ENCODE measurements around the gene NEU4.
A peak's percentile ranks its signal among the peaks of the same experiment; 100 is the strongest.
"Not testable (repeated sequence)": the region's sequence is repeated elsewhere in the genome, so short reads cannot be mapped to it uniquely, and the experiment has no call there.

The NEU4 gene

DNA sequence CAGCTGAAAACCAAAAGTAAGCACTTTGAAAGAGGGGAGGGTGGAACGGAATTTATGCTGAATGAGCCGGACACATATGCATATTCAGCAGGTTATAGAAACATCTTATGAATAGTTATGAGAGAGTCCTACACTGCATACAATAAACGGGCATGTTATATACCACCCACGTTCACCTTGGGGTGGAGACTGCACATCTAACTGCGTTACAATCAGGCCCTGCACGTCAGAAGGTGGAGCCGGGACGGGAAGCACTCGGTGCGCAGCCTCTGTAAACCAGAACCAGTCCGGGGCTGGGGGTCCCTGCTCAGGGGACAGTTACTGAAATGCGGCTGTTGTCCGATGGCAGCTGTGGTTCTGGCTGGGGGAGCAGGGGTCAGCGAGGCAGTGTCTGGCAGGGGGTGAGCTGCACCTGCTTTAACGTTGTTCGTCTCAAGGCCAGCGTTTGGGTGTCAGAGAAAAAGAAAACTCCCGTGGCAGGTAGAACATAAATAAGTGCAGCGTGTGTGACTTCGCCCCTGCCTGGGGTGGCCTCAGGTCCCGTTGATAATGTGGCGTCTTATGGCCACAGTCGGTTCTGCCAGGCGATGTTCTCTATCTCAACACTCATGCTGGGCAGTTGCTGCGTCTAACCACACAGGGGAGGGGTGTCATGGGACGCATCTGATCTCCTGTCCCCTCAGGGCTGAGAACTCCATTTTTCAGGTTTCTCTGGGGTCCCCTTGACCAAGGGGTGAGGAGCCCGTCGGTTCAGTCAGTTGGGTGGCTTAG lies 24.9 kb downstream of the NEU4 start:
- not testable (repeated sequence) for DNase-seq (ENCODE audit: low read depth)

DNA sequence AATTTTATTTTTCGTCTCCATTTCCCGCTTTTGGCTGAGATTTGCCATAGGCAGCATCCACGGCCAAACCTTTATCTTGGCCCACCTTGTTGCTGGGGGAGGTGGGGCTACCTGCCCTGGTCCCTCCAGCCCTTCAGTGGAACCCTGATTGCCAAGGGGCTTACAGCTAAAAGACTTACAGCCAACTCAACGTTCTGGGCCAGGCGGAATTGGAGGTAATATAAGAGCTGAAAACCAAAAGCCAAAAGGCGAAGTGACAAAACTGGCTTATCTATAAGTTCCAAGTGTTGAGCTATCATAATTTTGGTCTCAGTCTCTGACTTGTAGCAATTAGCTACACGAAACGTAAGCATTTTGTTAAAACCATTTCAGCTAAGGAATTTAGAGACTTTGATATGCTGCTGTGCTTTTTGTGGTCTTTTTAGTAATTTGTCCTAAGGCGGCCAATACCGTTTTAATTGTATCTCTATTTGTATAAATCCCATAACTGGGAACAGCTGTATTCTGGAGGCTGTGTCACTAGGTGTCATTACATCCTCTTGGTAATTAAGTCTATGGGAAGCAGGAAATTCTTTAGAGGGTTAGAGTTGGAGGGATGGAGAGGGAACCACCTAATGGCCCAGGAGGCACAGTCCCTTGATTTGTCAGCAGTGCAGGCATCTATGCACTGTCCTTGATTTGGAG lies 25.7 kb downstream of the NEU4 start:
- DNase-seq (ENCODE audit: low read depth) = no peak

DNA sequence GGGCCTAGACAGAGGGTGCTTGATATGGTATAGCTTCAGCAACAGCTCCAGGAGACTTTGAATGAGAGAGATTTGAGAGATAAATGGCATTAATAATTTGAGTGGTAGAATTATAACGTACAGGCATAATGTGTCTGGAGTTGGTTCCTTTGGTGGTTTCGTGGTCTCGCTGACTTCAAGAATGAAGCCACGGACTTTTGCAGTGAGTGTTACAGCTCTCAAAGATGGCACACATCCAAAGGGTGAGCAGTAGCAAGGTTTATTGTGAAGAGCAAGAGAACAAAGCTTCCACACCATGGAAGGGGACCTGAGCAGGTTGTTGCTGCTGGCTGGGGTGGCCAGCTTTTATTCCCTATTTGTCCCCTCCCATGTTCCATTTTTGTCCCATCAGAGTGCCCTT lies 26.6 kb downstream of the NEU4 start:
- DNase-seq (ENCODE audit: low read depth) = no peak

- DNase-seq (ENCODE audit: low read depth) = no peak
These were observed 27.3 kb downstream of the NEU4 start for GRCh38 chr2:241836292-241836691.

- DNase-seq (ENCODE audit: low read depth) = no peak
These were observed 28.4 kb downstream of the NEU4 start for GRCh38 chr2:241837197-241837965.

DNA sequence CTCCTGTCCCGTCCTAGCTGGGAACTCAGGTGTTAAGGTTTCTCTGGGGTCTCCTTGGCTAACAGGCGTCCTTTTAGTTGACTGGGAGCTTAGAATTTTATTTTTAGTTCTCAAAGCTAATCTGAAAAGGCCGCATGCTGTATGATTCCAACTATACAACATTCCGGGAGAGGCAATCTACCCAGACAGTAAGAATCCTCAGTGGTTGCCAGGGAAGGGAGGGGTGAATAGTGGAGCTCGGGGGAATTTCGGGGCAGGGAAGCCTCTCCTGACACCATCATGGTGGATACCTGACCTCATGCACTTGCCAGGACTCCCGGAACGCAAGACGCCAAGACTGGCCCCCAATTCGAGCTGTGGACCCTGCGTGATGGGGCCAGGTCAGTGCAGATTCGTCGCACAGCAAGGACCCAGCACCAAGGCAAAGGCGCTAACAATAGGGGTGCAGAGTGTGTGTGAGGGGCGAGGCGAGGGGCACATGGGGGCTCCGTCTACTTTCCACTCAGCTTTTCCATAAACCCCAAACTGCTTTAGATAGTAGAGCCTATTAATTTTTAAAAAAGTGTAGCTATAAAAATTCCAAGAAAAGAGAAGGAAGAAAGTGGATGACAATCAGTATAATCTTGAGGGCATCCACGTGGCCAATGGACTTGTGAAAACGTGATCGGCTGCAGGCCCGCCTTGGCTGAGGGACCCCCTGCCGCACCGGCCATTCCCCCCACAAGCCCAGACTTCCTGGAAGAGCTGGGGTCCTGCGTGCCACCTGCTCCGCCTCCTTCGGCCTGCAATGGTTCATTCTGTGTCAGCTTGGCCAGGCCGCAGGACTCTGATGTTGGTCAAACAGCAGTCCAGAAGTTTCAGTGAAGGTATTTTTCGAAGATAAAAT lies 32.4 kb downstream of the NEU4 start:
- DNase-seq (ENCODE audit: low read depth) = no peak

GRCh38 chr2:241842067-241842415 lies 33.0 kb downstream of the NEU4 start:
- DNase-seq (ENCODE audit: low read depth) = no peak

- peak; percentile 31 for DNase-seq (ENCODE audit: low read depth)
These were observed 33.7 kb downstream of the NEU4 start for GRCh38 chr2:241842620-241843211.

- no peak for DNase-seq (ENCODE audit: low read depth)
These were observed 34.5 kb downstream of the NEU4 start for GRCh38 chr2:241843321-241844065.

DNA sequence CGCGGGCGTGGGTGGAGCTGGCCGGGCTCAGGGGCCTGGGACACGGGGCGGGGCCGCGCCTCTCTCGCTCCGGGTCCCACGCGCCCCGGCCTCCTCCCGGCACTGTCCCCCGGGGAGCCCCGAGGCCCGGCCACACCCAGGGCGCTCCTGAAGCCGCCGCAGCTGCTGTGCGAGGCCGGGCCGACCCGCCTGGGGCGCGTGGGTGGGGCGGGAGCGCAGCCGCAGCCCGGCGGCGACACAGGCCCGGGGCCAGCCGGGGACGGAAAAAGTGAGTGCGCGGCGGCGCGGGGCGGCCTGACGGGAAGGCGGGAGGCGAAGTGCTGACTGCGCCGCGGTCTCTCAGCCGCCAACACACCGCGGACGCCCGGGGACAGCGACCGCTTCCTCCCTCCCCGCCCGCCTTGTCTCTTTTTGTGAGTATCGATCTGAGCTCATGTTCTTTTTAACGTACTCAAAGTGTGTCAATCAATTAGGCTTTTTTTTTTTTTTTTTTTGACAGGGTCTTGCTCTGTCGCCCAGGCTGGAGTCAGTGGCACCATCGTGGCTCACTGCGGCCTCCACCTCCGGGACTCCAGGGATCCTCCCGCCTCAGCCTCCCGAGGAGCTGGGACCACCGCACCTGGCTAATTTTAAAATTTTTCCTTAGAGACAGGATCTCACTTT lies 35.2 kb downstream of the NEU4 start:
- peak; percentile 74 for DNase-seq (ENCODE audit: low read depth)

- no peak for DNase-seq (ENCODE audit: low read depth)
These were observed 36.0 kb downstream of the NEU4 start for GRCh38 chr2:241844831-241845578.

DNA sequence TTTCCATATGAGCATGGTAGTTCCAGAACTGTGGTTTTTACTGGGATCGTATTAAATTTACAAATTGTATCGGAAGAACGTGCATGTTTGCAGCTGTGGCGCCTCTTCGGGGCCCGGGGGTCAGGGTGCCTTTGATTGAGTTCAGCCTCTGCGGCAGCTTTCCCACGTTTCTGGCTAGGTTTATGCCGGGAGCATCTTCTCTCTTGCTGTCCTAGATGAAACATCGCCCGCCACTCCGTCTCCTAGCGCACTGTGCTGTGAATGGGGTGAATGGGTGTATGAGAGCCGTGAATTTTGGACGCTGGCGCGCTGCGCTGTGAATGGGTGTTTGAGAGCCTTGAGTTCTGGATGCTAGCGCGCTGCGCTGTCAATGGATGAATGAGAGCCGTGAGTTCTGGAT lies 37.4 kb downstream of the NEU4 start:
- DNase-seq (ENCODE audit: low read depth) = no peak

- no peak for DNase-seq (ENCODE audit: low read depth)
These were observed 40.0 kb downstream of the NEU4 start for GRCh38 chr2:241848761-241849615.

GRCh38 chr2:241849616-241850543 lies 40.9 kb downstream of the NEU4 start:
- DNase-seq (ENCODE audit: low read depth) = no peak

DNA sequence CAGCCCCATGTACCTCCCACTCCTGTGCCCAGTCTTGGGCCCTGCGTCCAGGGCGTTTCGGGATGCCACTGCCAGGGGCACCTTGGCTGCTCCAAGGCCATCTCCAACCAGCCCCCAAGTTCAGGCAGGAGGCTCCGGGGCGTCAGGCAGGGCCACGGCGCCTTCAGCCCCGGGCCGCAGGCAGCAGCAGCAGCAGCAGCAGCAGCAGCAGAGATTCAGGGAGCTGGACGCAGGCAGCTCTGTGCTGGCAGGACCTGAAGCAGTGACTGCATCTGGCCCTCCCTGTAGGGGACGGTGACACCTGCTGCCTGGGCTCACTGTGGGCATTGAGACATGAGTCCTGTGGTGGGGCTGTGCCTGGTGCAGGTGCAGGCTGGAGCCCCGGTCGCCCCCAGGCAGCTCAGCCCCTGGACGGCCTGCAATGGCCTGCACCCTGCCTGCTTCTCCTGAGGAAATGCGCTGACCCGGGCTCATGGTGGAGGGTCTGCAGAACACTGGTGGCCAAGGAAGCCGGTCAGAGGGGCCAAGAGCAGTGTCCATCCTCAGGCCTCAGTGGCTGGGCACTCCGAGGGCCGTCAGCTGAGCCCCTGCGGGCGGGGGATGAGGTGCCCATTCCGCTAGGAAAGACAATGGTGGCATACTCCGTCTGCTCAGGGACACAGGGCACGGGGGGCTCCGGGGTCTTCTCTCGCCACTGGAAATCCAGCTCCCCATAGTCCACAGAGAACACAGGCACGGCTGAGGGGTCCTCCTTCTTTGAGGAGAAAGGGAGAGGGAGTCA lies 41.7 kb downstream of the NEU4 start:
- no peak for DNase-seq (ENCODE audit: low read depth)

- no peak for DNase-seq (ENCODE audit: low read depth)
These were observed 42.5 kb downstream of the NEU4 start for GRCh38 chr2:241851325-241852115.
